ENCODE measurements around the gene TLE1. TPM values are rescaled to one million over a fixed set of nuclear protein-coding genes. Genes with fewer than 3 reads are reported as not detected.

TLE1 gene
- total RNA-seq, 2 donors from 2014 or later = 43.8 to 54.8 TPM

DNA sequence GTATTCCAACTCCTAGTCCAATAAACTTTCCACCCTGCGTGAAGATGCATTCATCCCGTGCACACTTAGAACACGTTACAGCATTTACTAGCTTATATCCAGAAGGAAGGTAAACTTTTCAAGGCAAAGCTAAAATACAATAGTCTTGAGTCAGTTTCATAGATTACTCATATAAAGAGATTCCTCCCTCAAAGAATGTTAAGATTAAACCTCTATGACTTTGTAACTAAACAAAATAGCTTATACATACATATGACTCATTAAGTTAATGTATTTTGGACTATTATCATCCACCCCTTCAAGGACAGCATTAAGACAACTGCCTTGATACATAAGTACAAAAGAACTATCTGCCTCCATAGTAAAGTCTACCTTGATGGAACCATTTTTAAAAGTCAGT lies 36.1 kb downstream of the TLE1 start:
- Histone ChIP-seq H3K36me3 (no peaks in the 10 kb centered on the region), H3K4me3 (no peak overlapping the region), H3K9me3 (no peaks in the 10 kb centered on the region), H3K4me1 (no peaks in the 10 kb centered on the region), H3K27ac (no peak overlapping the region), H3K27me3 (no peaks in the 10 kb centered on the region), H3K9ac (ENCODE audit: low read depth in 2 of 2, low read length in 2 of 2) (no peak overlapping the region)
- TF ChIP-seq, protein P1, sequence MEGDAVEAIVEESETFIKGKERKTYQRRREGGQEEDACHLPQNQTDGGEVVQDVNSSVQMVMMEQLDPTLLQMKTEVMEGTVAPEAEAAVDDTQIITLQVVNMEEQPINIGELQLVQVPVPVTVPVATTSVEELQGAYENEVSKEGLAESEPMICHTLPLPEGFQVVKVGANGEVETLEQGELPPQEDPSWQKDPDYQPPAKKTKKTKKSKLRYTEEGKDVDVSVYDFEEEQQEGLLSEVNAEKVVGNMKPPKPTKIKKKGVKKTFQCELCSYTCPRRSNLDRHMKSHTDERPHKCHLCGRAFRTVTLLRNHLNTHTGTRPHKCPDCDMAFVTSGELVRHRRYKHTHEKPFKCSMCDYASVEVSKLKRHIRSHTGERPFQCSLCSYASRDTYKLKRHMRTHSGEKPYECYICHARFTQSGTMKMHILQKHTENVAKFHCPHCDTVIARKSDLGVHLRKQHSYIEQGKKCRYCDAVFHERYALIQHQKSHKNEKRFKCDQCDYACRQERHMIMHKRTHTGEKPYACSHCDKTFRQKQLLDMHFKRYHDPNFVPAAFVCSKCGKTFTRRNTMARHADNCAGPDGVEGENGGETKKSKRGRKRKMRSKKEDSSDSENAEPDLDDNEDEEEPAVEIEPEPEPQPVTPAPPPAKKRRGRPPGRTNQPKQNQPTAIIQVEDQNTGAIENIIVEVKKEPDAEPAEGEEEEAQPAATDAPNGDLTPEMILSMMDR (IDR thresholded peaks at IDR 0.05) = no peak
- no peak for DNase-seq
- intact Hi-C loops (cut with DNase I) = no loop called here

DNA sequence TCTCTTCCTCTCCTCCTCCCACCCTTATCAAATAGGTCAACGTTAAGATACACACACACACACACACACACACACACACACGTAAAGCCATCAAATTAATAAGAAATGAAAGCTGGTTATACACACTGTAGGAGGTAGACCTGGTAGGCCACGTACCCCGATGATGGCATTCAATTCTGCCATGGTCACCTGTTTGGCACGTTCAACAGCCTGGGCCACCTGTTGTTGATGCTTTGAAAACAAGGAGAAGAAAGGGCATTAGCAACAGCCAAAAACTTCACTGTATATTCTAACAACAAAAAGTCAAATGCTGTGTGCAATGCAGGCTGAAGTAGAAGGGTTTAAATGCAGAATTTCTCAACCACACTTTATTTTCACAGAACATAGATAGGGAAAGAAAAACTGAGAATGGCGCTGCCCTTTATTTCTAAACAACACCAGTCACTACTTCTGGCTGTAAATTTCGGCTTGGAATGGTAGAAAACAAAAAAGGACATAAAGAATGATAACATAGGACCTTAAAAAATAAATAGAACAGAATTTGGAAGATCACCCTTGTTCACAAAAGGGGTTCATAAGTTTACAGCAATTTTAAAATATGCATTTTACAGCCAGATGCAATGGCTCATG lies 37.2 kb downstream of the TLE1 start:
- no peaks in the 10 kb centered on the region for H3K27me3 ChIP-seq
- no peak overlapping the region for H3K9ac ChIP-seq (ENCODE audit: low read depth in 2 of 2, low read length in 2 of 2)
- no peaks in the 10 kb centered on the region for H3K4me1 ChIP-seq
- TF ChIP-seq, protein P1 (IDR thresholded peaks at IDR 0.05) = no peak
- no peaks in the 10 kb centered on the region for H3K36me3 ChIP-seq
- H3K9me3 ChIP-seq = no peaks in the 10 kb centered on the region
- no peak overlapping the region for H3K4me3 ChIP-seq
- no peak overlapping the region for H3K27ac ChIP-seq
- intact Hi-C loops (cut with DNase I) = no loop called here
- no peak for DNase-seq

DNA sequence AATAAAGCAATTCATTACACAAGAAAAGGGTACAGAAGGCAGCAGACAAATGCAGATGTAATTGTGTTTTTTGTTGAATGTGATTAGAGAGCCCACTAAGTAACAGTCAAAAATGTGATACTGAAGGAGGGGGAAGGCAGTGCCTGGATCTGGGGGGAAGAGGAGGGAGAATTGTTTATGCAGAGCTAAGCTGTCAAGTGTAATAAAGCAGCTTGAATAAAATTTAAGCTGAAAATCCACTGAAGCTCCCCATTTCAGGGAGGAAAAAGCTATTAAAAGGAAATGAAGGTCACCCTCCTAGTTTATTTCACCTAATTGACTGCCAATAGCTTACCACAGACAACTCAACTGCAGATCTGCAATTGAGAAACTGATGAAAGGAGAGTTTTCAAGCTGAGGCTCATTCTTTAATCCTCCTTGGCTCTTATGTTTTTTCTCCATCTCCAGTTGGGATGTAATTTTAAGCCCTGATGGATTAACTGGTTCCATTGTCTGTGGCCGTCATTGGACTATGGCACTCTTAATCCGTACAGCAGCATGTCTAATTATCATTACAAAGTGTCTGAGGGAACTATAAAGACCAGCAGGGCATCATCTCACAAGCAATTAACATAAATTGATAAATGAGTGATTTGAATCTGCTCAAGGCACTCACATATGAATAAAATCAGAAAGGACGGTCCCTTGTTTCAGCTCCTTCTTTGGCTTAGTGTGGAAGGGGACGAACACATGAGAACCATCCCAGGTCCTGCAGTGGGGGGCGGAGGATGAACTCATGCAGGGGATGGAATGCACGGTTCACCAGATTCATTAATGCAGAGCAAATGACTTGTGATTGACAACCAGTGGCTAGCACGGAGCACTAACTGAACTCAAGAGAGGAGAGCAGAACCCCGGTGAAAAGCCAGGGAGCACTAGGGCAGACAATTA lies 38.5 kb downstream of the TLE1 start:
- Histone ChIP-seq H3K27ac (no peak overlapping the region), H3K36me3 (no peaks in the 10 kb centered on the region), H3K4me3 (no peak overlapping the region), H3K4me1 (no peaks in the 10 kb centered on the region), H3K27me3 (no peaks in the 10 kb centered on the region), H3K9me3 (no peaks in the 10 kb centered on the region), H3K9ac (ENCODE audit: low read depth in 2 of 2, low read length in 2 of 2) (no peak overlapping the region)
- DNase-seq = no peak
- intact Hi-C loops (cut with DNase I) = no loop called here
- TF ChIP-seq, protein P1 (IDR thresholded peaks at IDR 0.05) = no peak

DNA sequence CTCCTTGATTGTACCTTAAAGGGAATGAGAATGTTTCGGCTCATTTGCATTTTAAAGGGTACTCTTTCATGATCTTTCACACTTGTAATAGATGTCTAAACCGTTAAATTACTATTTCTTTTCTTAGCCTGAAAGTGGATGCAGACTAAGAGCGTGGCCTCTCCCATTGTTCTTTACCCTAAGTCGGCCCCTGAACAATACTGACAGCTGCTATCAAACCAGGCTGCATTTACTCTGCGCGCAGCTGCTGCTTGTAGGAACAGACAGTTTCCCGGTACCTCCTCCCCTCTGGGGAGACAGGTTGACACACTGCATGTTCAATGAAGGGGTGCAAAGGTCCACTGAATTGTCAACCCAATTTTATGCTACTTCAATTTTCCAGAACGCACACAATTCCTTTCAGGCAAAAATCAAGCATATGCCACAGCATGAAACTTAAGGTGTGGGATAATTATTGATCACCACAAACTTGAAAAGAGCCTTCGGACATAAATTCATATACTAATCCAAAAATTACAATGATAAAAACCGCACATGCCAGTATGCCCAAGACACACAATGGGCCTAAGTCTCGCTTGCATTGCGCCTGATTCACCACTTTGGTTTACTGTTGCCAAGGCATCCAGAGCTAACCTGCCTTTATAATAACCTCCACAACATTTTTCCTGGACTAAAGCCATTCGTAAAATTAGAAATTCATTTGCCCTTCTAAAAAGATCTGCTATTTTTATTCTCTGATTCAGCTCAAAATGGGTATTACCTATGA lies 39.7 kb downstream of the TLE1 start:
- no peak overlapping the region for H3K9ac ChIP-seq (ENCODE audit: low read depth in 2 of 2, low read length in 2 of 2)
- H3K4me3 ChIP-seq = no peak overlapping the region
- TF ChIP-seq, protein P1 (IDR thresholded peaks at IDR 0.05) = no peak
- H3K4me1 ChIP-seq = no peaks in the 10 kb centered on the region
- intact Hi-C loops (cut with DNase I) = no loop called here
- no peaks in the 10 kb centered on the region for H3K27me3 ChIP-seq
- no peak overlapping the region for H3K27ac ChIP-seq
- no peaks in the 10 kb centered on the region for H3K9me3 ChIP-seq
- no peak for DNase-seq
- no peaks in the 10 kb centered on the region for H3K36me3 ChIP-seq

DNA sequence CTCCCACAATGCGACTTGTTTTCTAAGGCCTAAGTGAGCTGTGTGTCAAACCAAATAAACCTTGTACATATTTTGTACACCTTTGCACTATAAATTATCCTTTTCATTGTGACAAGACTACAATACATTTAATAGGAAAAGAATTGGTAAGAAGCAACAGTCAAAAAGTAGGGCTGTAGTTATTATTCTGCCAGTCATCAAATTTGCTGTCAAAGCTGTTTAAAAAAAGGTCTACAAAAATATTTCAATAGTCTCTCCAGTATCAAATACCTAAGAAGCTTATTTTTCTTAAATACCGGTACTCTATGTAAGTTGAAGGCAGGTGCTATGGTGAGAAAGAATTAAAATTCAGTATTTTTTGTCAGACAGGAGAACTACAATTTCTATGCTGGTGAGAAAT lies 40.5 kb downstream of the TLE1 start:
- no peak for DNase-seq
- H3K36me3 ChIP-seq = no peaks in the 10 kb centered on the region
- intact Hi-C loops (cut with DNase I) = no loop called here

More for the DNA sequence above, 40.5 kb downstream of the TLE1 start:
- Histone ChIP-seq H3K4me1 (no peaks in the 10 kb centered on the region), H3K9me3 (no peaks in the 10 kb centered on the region), H3K4me3 (no peak overlapping the region), H3K9ac (ENCODE audit: low read depth in 2 of 2, low read length in 2 of 2) (no peak overlapping the region), H3K27ac (no peak overlapping the region), H3K27me3 (no peaks in the 10 kb centered on the region)
- TF ChIP-seq, protein P1 (IDR thresholded peaks at IDR 0.05) = no peak

All from colonic mucosa (tissue), 4 donors.